ENCODE results near the gene C16orf92. TPM values are rescaled to one million over a fixed set of nuclear protein-coding genes. Genes with fewer than 3 reads are reported as not detected.

Gene C16orf92
- total RNA-seq, 1 experiment from 2014 or later = not detected

DNA sequence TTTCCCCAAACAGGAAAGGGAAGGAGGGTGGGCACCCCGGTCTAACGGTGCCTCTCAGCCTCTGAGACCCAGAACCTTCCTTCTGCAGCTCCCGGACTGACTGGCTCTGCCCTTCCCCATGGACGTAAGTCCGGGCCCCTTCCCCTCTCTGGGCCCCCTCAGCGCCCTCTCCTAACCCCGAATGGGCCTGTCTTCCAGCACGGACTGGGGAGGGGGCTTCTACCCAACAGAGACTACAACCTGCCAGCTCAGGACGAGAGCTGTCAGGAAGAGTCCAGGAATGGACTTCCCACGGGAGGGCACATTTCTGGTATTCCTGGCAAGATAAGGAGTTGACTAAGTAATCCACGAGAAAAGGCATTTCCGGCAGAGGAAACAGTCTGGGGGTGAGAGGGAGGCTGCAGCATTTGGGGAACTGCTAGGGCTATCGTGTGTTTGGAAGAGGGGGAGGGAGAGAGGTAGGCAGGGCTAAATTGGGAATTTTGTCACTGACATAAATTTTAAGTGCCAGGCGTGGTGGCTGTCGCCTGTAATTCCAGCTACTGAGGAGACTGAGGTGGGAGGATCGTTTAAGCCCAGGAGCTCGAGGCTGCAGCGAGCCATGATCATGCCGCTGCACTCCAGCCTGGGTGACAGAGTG lies 30.5 kb downstream of the C16orf92 start:
- Mint-ChIP-seq H3K9me3 (no peaks in the 10 kb centered on the region), H3K4me1 (peaks cover 14% of the 10 kb centered on the region), H3K36me3 (no peaks in the 10 kb centered on the region), H3K27ac (no peak overlapping the region), H3K27me3 (ENCODE audit: low read depth) (peaks cover 37% of the 10 kb centered on the region), H3K4me3 (peak overlapping the region; percentile 82)
- CTCF ChIA-PET = interaction anchor here (0.6 to 6.8 kb wide), 7 partner anchors 10 to 205 kb away, joined by 3 to 89 read pairs (median 5); partner anchors contain the start of genes ALDOA, TBX6 and TLCD3B
- 0 out of 2 replicates have a peak, but pooled peaks have one; percentile 6 for TF ChIP-seq SP1 (CRISPR knock-in tag; conservative IDR thresholded peaks at IDR 0.05)
- no peak for TF ChIP-seq MXD4 (CRISPR knock-in tag; IDR thresholded peaks at IDR 0.05; ENCODE audit: borderline replicate concordance)
- TF ChIP-seq, protein P1, sequence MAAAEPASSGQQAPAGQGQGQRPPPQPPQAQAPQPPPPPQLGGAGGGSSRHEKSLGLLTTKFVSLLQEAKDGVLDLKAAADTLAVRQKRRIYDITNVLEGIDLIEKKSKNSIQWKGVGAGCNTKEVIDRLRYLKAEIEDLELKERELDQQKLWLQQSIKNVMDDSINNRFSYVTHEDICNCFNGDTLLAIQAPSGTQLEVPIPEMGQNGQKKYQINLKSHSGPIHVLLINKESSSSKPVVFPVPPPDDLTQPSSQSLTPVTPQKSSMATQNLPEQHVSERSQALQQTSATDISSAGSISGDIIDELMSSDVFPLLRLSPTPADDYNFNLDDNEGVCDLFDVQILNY (CRISPR knock-in tag; IDR thresholded peaks at IDR 0.05) = no peak
- TF ChIP-seq NR2C2 (CRISPR knock-in tag; IDR thresholded peaks at IDR 0.05) = no peak
- POLR2A ChIA-PET = interaction anchor here (1.5 kb wide), 1 partner anchor 12 kb away, joined by 5 read pairs; the partner anchor contains the start of gene ALDOA
- no peak for ATAC-seq
- DNase-seq (ENCODE audit: low spot score) = no peak

DNA sequence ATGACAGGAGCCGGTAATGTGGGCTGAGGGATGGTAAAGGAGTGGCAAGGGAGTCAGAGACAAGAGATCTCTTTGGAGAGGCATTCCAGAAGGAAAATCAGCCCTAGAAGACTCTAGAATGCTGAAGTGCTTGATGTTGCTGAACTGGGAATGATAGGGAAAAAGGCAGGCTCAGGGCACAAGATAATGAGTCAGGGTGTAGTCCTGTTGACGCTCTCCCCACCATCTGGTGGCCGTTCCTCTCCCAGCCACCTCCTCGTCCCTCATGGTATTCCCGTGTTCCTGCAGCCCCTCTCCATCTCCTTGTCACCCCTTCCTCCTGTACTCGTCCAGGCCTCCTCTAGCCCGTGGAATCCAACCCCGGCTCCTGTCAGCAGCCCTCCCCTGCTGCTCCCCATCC lies 31.5 kb downstream of the C16orf92 start:
- peak overlapping the region; percentile 47 for H3K4me3 Mint-ChIP-seq
- TF ChIP-seq RELA (CRISPR knock-in tag; IDR thresholded peaks at IDR 0.05; ENCODE audit: borderline replicate concordance) (no peak), GABPB1 (CRISPR knock-in tag; IDR thresholded peaks at IDR 0.05) (0 out of 2 replicates have a peak, but pooled peaks have one; percentile 7), MXD4 (CRISPR knock-in tag; IDR thresholded peaks at IDR 0.05; ENCODE audit: borderline replicate concordance) (no peak), MYBL2 (CRISPR knock-in tag; IDR thresholded peaks at IDR 0.05) (no peak)
- no peak; the same call in 1 of the 2 replicates for ATAC-seq
- H3K27me3 Mint-ChIP-seq (ENCODE audit: low read depth) = peaks cover 33% of the 10 kb centered on the region
- no peaks in the 10 kb centered on the region for H3K9me3 Mint-ChIP-seq
- H3K36me3 Mint-ChIP-seq = no peaks in the 10 kb centered on the region
- POLR2A ChIA-PET = interaction anchor here (0.9 to 1.1 kb wide), 2 partner anchors 9 to 81 kb away, joined by 3 to 4 read pairs; no protein-coding TSS in a partner anchor
- H3K27ac Mint-ChIP-seq = no peak overlapping the region
- DNase-seq (ENCODE audit: low spot score) = no peak
- CTCF ChIA-PET = interaction anchor here (0.6 to 6.8 kb wide), 40 partner anchors 10 to 1482 kb away, joined by 3 to 89 read pairs (median 4); partner anchors contain the start of genes ALDOA, ASPHD1, C16orf92 and CD2BP2
- peaks cover 14% of the 10 kb centered on the region for H3K4me1 Mint-ChIP-seq

DNA sequence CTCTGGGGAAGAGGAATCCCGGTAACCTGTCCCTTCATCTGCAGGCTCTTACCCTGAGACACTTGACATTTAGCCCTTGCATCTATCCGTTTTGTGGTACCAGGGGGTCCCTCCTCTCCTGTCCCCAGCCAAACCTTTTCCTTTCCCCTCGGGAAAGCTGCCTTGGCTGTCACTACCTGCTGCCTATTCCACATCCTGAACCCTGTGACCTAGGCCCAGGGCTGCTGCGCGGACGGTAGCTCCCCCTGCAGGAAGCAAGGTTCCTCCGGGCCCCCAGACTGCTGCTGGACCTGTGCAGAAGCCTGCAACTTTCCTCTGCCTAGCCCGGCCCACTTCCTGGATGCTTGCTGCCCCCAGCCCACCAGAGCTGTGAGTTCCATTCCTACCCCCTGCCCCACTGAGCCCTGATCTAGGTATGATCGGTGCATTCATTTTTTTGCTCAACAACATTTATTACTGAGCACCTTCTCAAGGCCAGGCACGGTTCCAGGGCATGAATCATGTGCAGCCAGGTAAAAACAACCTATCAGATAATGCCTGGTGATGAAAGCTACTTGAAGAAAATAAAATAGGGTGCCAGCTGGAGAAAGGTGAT lies 32.1 kb downstream of the C16orf92 start:
- H3K36me3 Mint-ChIP-seq = no peaks in the 10 kb centered on the region
- H3K4me3 Mint-ChIP-seq = peak overlapping the region; percentile 47
- peak; percentile 96 for ATAC-seq
- peaks cover 14% of the 10 kb centered on the region for H3K4me1 Mint-ChIP-seq
- no peaks in the 10 kb centered on the region for H3K9me3 Mint-ChIP-seq
- peak; percentile 84 for DNase-seq (ENCODE audit: low spot score)
- ChIA-PET POLR2A (interaction anchor here (0.6 to 1.1 kb wide), 4 partner anchors 8 to 82 kb away, joined by 3 to 4 read pairs (median 4); no protein-coding TSS in a partner anchor), CTCF (interaction anchor here (0.6 to 6.8 kb wide), 46 partner anchors 8 to 1482 kb away, joined by 3 to 89 read pairs (median 4); partner anchors contain the start of genes ALDOA, ASPHD1, C16orf92 and CD2BP2)
- peaks cover 31% of the 10 kb centered on the region for H3K27me3 Mint-ChIP-seq (ENCODE audit: low read depth)
- H3K27ac Mint-ChIP-seq = no peak overlapping the region
- 0 out of 2 replicates have a peak, but pooled peaks have one; percentile 0 for TF ChIP-seq GABPB1 (CRISPR knock-in tag; IDR thresholded peaks at IDR 0.05)
- TF ChIP-seq, protein P2, sequence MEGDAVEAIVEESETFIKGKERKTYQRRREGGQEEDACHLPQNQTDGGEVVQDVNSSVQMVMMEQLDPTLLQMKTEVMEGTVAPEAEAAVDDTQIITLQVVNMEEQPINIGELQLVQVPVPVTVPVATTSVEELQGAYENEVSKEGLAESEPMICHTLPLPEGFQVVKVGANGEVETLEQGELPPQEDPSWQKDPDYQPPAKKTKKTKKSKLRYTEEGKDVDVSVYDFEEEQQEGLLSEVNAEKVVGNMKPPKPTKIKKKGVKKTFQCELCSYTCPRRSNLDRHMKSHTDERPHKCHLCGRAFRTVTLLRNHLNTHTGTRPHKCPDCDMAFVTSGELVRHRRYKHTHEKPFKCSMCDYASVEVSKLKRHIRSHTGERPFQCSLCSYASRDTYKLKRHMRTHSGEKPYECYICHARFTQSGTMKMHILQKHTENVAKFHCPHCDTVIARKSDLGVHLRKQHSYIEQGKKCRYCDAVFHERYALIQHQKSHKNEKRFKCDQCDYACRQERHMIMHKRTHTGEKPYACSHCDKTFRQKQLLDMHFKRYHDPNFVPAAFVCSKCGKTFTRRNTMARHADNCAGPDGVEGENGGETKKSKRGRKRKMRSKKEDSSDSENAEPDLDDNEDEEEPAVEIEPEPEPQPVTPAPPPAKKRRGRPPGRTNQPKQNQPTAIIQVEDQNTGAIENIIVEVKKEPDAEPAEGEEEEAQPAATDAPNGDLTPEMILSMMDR (IDR thresholded peaks at IDR 0.05) = peak; percentile 43; the same call in 1 of the 2 replicates
- TF ChIP-seq, protein P3, sequence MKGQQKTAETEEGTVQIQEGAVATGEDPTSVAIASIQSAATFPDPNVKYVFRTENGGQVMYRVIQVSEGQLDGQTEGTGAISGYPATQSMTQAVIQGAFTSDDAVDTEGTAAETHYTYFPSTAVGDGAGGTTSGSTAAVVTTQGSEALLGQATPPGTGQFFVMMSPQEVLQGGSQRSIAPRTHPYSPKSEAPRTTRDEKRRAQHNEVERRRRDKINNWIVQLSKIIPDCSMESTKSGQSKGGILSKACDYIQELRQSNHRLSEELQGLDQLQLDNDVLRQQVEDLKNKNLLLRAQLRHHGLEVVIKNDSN (CRISPR knock-in tag; IDR thresholded peaks at IDR 0.05) = no peak

GRCh38 chr16:30060346-30060745 lies 37.3 kb downstream of the C16orf92 start:
- Mint-ChIP-seq H3K27ac (no peak overlapping the region), H3K36me3 (no peaks in the 10 kb centered on the region), H3K27me3 (ENCODE audit: low read depth) (peaks cover 3% of the 10 kb centered on the region; the same call in 1 of the 2 replicates), H3K4me3 (no peak overlapping the region), H3K4me1 (peaks cover 17% of the 10 kb centered on the region), H3K9me3 (no peaks in the 10 kb centered on the region)
- ChIA-PET POLR2A (no interaction called here), CTCF (no interaction called here)
- ATAC-seq (no peak), DNase-seq (ENCODE audit: low spot score) (no peak)
- TF ChIP-seq KAT7 (CRISPR knock-in tag; IDR thresholded peaks at IDR 0.05; ENCODE audit: borderline replicate concordance) = no peak
- TF ChIP-seq JUN (CRISPR knock-in tag; IDR thresholded peaks at IDR 0.05) = no peak
- TF ChIP-seq NR1H2 (CRISPR knock-in tag; IDR thresholded peaks at IDR 0.05) = no peak
- TF ChIP-seq, protein P4, sequence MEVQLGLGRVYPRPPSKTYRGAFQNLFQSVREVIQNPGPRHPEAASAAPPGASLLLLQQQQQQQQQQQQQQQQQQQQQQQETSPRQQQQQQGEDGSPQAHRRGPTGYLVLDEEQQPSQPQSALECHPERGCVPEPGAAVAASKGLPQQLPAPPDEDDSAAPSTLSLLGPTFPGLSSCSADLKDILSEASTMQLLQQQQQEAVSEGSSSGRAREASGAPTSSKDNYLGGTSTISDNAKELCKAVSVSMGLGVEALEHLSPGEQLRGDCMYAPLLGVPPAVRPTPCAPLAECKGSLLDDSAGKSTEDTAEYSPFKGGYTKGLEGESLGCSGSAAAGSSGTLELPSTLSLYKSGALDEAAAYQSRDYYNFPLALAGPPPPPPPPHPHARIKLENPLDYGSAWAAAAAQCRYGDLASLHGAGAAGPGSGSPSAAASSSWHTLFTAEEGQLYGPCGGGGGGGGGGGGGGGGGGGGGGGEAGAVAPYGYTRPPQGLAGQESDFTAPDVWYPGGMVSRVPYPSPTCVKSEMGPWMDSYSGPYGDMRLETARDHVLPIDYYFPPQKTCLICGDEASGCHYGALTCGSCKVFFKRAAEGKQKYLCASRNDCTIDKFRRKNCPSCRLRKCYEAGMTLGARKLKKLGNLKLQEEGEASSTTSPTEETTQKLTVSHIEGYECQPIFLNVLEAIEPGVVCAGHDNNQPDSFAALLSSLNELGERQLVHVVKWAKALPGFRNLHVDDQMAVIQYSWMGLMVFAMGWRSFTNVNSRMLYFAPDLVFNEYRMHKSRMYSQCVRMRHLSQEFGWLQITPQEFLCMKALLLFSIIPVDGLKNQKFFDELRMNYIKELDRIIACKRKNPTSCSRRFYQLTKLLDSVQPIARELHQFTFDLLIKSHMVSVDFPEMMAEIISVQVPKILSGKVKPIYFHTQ (CRISPR knock-in tag; IDR thresholded peaks at IDR 0.05) = no peak
- TF ChIP-seq ZNF219 (CRISPR knock-in tag; IDR thresholded peaks at IDR 0.05; ENCODE audit: borderline replicate concordance) = no peak
- TF ChIP-seq ESRRA (CRISPR knock-in tag; IDR thresholded peaks at IDR 0.05; ENCODE audit: borderline replicate concordance) = no peak
- TF ChIP-seq CBFB (CRISPR knock-in tag; IDR thresholded peaks at IDR 0.05; ENCODE audit: low read depth) = no peak
- TF ChIP-seq, protein P1 (CRISPR knock-in tag; IDR thresholded peaks at IDR 0.05) = no peak
